ENCODE measurements around the gene CETN3.
"Not testable (repeated sequence)": the region's sequence is repeated elsewhere in the genome, so short reads cannot be mapped to it uniquely, and the experiment has no call there.

CETN3 gene

DNA sequence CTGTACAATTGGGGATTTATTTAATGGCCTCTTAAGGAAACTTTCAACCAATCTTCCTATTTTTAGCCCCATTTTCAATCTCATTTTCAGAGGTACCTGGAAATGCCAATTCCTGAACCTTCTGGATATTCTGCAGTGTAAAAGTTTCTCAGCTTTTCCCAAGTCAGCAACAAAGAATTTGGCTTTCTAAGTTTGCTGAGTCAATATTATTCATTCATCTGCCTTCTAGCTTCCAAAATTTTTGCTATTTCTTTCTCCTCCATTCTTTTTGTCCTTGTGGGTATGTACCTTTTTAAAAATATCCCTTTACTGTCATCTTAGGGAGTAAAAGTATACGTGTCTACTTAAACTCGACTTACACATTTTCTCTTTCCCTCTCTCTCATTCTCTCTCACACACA is 25.7 kb downstream of the CETN3 start:
- DNase-seq (ENCODE audit: low read depth in 2 of 2, low spot score in 1 of 2): no peak

DNA sequence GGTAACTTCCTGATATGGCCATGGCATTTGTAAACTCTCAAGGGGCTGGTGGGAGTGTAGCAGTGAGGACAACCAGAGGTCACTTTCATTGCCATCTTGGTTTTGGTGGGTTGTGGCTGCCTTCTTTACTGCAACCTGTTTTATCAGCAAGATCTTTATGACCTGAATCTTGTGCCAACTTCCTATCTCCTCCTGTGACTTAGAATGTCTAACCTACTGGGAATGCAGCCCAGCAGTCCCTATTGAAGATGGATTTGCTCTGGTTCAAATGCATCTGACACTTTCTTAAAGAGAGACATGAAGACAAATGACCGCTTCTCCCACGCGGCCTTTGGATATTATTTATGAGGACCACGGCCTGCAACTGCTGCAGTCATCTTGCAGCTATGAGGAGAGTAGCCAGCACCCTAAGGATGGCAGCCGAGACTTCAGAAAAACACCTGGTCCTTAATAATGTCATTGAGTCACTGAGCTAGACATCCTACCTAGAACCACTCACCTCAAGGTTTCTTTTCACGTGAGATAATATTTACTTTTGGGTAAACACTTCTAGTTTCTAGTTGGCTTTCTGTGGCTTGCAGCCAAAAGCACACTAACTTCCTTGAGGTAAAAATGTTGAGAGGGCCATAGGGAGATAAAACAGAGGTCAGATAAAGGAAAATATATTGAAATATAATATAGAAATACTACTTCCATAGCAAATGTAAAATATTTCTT is 28.2 kb downstream of the CETN3 start:
- no peak for DNase-seq (ENCODE audit: low read depth in 2 of 2, low spot score in 1 of 2)

DNA sequence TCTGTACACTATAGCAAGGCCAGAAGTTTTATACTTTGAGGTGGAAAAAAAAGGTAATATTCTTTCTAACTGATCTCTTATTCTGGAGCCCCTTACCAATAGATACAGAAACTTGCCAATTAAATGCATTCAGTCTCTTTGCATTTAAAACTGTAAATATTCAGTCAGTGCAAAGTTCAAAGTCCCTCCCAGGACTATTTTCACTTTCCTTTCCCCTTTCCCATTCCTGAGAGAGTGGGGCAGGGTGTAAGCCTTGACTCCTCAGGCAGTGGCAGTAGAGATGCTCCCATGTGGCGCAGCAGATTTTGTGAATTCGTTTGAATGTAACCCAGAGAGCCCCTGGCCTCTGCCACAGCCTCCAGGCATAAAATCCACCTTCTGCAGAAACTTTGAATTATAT is 29.9 kb downstream of the CETN3 start:
- DNase-seq (ENCODE audit: low read depth in 2 of 2, low spot score in 1 of 2): no peak

DNA sequence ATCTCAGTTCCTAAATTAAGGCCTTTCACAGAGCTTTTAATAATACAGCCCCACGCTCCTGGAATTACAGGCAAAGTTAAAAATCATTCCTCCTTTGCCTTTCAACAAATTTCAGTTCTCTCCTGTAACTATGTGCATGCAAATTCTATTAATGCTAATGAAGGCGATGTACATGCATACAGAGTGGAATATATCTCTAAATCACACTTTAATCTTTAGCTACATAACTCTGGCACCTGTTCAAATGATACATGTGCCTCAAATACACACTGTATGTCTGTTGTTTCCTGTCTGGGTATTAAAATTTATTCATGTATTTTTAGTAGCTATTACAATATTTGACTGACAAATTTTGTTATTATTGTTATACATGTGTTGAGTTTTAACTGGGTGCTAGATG is 30.8 kb downstream of the CETN3 start:
- no peak for DNase-seq (ENCODE audit: low read depth in 2 of 2, low spot score in 1 of 2)

DNA sequence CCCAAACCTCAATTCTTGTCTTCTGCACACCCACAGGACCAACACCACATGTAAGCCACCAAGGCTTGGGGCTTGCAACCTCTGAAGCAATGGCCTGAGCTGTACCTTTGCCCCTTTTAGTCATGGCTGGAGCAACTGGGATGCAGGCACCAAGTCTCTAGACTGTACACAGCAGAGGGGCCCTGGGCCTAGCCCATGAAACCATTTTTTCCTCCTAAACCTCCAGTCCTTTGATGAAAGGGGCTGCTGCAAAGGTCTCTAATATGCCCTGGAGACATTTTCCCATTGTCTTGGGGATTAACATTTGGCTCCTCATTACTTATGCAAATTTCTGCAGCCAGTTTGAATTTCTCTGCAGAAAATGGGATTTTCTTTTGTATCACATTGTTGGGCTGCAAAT is 38.3 kb downstream of the CETN3 start:
- not testable (repeated sequence) for DNase-seq (ENCODE audit: low read depth in 2 of 2, low spot score in 1 of 2)

DNA sequence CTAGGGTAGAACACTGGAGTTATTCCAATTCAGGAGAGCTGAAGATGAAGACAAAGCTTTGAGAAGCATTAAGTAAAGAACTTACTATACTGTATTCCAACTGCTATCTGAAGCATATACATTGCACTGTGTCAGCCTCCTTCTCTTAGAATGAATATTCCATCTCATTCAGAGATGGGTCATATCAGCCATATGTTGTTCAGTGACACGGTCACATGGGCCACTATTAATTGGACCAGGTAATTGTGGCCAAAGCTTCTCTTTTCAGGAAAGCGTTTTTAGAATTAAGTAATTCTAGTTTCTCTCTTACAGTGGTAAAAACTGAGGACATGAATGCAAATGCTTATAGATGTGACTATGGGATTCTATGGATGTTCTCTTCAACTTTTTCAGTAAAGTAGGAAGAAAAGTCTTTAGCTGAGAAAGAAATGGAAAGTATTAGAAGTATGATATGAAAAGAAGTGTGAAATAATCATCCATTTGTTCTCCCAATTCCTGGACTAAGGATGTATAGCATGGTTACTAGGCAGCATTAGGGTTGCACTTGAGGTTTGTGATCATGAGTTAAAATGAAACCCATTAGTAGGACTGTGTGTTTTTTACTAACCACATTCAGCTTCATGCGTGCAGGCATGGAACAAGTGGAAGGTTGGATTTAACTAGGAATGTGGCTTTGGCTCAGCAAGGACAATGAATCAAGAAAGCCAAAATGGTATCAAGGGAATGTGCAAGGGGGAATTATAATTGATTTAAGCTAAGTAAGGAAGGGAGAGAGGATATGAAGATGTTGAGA is 40.9 kb downstream of the CETN3 start:
- DNase-seq (ENCODE audit: low read depth in 2 of 2, low spot score in 1 of 2): no peak

DNA sequence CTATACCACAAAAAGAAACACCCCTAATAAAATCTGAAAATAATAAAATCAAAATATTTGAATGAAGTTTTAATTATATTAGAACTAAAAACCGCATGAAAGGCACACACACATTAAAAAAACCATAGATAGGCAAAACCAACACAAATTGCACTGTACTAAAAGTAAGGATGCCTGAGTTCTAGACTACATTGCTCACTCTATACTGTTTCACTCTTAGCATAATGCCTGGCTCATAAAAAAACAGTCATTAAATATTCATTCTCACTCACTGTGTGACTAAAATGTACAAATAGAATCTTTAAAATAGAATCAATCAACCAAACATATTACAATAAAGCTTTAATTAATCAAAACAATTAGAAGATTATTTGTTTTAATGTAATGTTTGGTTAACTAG is 41.7 kb downstream of the CETN3 start:
- no peak for DNase-seq (ENCODE audit: low read depth in 2 of 2, low spot score in 1 of 2)

DNA sequence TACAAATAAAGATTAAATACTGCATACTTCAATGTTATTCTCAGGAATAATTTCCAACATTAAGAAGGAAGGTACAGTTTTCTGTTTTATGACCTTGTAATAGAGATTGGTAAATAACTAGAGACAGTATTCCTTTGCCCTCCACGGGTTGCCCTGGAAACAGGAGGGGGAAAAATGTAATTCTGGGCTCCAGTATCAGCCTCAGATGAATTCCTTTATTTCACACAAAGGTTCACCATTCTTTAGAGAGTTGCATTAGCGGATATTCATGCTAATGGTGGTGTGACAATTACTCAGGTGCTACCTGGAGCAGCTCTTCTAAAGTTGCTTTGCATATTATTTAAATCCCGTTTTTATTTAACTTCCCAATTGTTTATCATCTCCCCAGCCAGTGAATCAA is 42.6 kb downstream of the CETN3 start:
- no peak for DNase-seq (ENCODE audit: low read depth in 2 of 2, low spot score in 1 of 2)

DNA sequence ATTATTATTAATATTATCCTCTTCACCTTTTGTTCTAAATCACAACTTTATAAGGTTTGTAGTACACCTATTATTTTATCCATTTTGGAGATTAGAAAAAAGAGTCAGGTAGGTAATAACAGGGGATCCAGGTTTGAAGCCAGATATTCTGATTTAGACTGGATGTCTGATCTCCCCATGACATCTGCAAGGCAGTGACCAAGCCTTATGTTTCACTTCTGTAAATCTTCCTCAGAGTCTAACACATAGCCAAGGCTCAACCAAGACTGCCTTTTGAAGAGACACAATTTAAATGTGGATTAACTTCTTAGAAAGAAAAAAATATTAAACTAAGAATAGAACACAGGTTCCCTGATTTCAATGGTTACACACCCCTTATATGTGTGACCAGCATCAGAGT is 44.2 kb downstream of the CETN3 start:
- DNase-seq (ENCODE audit: low read depth in 2 of 2, low spot score in 1 of 2): no peak

DNA sequence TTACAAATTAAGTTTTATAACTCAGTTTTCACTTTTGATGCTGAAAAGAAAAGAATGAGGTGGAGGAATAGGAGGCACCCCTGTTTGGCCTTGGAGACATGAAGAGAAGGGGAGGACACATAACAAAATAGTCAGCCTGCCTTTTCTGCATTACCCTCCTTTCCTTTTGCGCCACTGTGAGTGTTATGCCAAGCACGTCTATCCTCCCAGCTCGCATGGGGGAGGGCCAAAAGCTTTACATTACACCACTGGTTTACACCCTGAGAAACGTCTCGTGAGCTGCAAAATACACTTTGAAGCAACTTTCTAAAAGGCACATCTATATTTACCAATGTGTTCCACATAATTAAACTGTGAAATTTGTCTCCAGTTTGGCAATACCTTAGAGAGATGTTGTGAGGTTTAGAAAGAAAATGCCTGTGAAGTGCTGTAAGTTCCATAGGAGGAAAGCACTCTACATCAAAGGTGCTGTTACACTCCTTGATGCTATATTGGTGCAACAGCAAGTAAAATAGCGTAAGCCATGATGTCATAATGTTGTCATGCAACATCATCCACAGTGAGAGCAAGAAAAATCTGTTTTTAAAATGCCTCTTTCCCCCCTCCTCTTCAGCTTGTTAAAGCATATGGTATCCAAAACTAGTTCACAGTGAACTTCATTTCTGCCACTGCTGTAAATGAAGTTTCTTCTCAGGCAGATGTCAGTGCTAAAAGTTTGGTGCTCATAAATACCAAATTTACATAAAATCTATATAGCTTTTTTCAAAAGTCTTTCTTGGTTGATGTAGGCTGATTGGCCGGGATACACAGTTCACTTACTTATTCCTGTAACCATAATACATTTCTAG is 50.3 kb downstream of the CETN3 start:
- DNase-seq (ENCODE audit: low read depth in 2 of 2, low spot score in 1 of 2): no peak

DNA sequence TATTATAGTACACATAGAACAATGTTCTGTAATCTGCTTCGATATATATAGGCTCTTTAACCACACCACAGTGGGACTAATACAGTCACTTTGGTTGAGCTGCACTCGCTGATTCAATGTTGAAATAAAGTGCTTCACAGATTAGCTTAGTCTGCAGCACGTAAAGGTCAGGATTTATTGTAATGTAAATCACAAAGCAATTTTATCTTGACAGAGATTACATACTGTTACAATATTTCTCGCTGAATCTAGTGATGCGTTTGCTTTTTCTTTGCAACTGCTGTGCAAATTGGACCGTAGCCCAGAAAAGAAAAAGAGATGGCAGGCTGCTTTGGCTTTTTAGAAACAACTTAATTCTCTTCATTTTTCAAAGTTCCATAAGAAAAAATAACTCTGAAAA is 52.9 kb downstream of the CETN3 start:
- no peak for DNase-seq (ENCODE audit: low read depth in 2 of 2, low spot score in 1 of 2)

DNA sequence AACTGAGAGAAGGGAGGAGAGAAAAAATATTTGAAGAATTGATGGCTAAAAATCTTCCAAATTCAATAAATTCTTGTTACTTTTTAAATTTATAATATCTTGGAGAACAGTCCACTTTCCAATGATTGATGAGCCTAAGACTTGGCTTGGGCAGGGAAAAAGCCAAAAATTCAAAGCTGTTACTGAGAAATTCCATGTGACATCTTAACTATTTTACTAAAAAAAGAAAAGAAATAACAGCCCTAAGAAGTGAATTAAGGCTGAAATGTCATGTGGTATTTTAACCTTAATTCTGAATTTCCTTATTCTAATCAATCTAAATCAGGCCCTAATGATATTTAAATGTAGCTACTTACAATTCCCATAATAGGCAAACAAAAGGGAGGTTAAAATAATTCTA is 53.4 kb downstream of the CETN3 start:
- DNase-seq (ENCODE audit: low read depth in 2 of 2, low spot score in 1 of 2): no peak

DNA sequence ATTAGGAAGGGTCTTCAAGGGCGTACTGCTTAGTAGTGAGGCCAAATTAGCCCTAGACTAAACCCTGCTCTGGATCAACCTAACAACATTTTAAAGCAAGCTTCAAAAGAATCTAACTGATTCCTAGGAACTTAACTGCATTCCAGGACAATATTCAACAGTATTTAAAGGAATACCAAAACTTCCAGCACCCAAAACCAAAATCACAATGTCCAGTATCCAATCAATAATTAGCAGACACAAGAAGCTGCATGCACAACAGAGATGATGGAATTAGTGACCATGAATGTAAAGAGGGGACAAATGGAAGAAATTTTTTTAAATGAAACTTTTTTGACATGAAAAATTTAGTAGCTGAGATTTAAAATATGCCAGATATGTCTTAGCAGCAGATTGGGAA is 53.9 kb downstream of the CETN3 start:
- no peak for DNase-seq (ENCODE audit: low read depth in 2 of 2, low spot score in 1 of 2)

DNA sequence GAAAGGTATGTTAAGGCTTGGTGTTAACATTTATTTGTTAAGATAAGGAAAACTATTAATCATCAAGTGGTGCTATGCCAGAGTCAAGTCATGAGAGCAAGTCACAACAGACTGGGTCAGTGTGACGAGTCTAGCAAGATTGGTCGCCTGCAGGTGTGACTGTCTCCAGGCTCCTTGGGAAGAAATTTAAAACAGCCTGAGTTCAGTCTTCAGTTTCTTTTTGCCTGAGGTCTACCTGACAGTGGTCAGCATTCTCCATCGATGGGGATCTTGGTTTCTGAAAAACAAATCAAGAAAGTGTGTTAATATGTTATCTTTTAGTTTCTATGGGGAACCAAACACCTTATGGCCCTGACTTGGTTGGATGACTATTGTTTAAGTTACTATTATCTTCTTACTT is 56.3 kb downstream of the CETN3 start:
- DNase-seq (ENCODE audit: low read depth in 2 of 2, low spot score in 1 of 2): no peak

DNA sequence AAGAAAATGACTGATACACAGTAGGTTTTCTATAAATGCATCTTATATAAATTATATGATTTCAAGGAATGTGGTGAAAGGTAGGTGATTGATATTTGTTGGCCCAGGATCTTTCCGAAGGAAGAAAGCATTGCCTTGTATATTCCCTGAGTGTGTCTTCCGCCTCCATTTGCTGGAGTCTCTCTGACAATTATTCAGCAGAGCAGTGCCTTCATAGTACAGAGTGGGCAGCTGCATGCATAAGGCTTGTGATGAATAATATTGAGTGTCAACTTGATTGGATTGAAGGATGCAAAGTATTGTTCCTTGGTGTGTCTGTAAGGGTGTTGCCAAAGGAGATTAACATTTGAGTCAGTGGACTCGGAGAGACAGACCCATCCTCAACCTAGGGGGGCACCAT is 58.5 kb downstream of the CETN3 start:
- no peak for DNase-seq (ENCODE audit: low read depth in 2 of 2, low spot score in 1 of 2)

DNA sequence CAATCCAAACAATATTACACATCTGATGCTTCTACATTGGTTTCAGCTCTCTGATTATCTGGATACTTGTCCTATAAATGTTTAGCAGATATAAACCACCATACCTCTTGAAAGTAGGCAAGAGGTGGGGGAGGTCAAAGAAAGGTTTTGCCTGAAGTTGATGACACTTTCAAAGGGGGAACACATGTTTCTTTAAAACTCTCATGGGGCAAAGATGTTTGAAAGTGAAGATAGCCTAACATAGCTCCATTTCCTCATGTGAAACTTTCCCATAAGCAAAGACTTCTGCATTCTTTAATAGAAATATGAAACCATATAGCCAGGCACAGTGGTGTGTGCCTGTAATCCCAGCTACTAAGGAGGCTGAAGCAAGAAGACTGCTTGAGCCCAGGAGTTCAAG is 62.1 kb downstream of the CETN3 start:
- DNase-seq (ENCODE audit: low read depth in 2 of 2, low spot score in 1 of 2): no peak

DNA sequence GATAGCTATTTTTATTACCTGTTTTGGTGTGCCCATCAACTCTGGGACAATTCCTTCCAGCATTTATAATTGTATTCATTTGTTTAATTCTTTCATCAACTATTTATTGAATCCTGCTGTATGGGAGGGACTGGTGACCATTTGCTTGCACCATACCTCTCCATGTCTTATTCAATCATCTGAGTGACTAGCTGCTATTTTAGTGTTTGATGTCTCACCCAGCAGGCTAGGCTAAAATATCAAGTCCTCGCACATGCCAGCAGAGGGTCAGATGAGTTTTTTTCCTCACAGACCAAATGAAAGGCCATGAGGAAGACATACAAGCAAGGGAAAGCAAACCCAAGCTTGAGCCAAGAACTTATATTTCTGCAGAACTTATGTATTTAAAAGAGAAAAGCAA is 63.9 kb downstream of the CETN3 start:
- no peak for DNase-seq (ENCODE audit: low read depth in 2 of 2, low spot score in 1 of 2)

DNA sequence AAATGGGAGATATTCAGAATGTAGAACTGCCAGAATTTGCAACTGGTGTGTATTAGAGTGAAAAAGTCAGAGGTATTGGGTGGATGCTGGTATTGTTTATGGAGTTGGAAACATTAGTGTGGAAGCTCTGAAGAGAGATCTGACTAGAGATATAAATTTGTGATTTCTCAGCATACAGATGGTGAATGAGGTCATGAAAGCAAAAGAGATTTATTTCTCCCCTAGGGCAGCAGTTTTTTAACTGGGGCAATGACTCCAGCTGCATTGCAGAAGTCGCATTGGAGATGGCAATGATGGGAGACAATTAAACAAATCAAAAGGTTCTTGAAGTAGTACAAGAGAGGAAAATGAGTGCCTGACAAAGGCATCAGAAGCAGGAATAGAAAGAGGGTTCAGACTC is 64.9 kb downstream of the CETN3 start:
- no peak for DNase-seq (ENCODE audit: low read depth in 2 of 2, low spot score in 1 of 2)

DNA sequence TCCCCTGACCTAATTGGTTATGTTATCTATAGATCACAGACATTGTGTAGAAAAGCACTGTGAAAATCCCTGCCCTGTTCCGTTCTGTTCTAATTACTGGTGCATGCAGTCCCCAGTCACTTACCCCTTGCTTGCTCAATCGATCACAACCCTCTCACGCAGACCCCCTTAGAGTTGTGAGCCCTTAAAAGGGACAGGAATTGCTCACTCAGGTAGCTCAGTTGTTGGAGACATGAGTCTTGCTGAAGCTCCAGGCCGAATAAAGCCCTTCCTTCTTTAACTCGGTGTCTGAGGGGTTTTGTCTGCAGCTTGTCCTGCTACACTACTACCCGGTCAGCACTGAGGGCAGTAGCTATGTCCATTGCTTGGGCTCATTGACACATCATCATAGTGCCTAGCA is 65.8 kb downstream of the CETN3 start:
- not testable (repeated sequence) for DNase-seq (ENCODE audit: low read depth in 2 of 2, low spot score in 1 of 2)

DNA sequence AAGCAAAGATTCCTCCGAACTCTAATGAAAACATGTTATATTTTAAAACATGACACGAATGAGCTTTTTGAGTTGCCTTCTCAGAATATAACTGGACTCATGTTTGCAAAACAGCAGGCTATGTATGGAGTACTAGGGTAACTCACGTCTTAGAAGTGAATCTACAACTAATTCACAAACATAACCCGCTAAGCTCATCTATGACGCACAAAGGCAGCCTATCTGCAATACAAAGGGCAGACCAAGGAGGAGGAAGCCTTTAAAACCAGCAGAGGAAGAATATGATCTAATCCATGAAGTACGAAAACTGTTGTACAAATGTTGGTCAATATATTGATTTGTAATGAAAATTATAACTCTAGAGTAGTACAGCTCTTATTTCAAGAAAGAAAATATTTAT is 67.0 kb downstream of the CETN3 start:
- DNase-seq (ENCODE audit: low read depth in 2 of 2, low spot score in 1 of 2): no peak

Measured in stimulated activated CD8-positive, alpha-beta memory T cell treated with anti-CD3 and anti-CD28 coated beads, Interleukin-4, amount 100 ng/mL, for 1 hour (primary cell).